GM20000 (cell line): Measurements from ENCODE around the gene ACTL7B.

Source experiments
- DNase-seq: peaks from one replicate; pipeline ENCODE4 v3.0.0; 2012; ENCODE audit warnings: low spot score
- TF ChIP-seq, protein P1 (sequence below): IDR thresholded peaks from 2 replicates; pipeline ENCODE4 v1.5.1; 2012; ENCODE audit warnings: mild to moderate bottlenecking, control low read depth; ENCODE audit errors: extremely low read depth, missing control alignments

ACTL7B gene

DNA sequence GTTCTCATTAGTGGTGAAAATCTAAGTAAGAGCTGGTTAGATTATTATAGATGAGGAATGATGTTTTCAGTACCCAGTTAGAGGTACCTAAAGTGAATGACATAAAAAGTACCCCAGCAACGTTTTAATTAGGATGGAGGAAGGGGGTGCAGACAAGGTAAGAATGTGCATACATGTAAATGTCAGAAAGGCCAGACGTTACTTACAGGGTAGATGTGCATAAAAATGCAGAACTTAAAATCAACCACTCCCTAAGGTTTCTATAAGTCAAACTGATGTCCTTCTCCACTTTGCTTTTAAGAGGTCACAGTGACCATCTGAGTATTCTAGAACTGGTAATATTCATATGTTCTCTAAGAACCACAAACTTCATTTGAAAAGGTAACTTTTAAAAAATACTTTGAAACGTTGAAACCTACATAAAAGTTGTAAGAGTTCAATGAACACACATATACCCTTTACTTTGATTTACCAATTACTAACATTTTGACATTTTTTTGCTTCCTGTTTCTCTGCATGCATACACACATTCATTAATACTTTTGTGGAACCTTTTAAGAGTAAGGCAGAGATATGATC is 25.0 kb upstream of the ACTL7B start:
- TF ChIP-seq, protein P1, sequence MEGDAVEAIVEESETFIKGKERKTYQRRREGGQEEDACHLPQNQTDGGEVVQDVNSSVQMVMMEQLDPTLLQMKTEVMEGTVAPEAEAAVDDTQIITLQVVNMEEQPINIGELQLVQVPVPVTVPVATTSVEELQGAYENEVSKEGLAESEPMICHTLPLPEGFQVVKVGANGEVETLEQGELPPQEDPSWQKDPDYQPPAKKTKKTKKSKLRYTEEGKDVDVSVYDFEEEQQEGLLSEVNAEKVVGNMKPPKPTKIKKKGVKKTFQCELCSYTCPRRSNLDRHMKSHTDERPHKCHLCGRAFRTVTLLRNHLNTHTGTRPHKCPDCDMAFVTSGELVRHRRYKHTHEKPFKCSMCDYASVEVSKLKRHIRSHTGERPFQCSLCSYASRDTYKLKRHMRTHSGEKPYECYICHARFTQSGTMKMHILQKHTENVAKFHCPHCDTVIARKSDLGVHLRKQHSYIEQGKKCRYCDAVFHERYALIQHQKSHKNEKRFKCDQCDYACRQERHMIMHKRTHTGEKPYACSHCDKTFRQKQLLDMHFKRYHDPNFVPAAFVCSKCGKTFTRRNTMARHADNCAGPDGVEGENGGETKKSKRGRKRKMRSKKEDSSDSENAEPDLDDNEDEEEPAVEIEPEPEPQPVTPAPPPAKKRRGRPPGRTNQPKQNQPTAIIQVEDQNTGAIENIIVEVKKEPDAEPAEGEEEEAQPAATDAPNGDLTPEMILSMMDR, result no peak

DNA sequence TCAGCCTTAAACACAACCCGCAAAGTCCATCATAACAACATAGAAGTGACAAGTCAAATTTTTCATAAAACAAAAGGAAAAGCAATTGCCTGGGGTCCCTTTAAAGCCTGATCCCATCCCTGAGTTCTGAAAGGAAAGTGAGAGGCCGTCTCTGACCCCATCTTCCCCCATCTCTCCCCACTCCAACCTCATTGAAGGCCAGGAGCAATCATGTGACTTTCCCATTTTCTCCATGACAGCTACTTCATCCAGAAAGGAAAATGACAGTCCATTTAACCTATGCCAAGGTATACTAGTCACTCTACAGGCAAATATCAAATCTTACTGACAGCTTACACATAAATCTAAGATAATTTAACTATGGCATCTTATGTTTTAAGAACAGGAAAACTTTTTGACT is 21.7 kb upstream of the ACTL7B start:
- TF ChIP-seq, protein P1, result no peak
- no peak for DNase-seq

More for the DNA sequence above, 25.0 kb upstream of the ACTL7B start:
- no peak for DNase-seq

DNA sequence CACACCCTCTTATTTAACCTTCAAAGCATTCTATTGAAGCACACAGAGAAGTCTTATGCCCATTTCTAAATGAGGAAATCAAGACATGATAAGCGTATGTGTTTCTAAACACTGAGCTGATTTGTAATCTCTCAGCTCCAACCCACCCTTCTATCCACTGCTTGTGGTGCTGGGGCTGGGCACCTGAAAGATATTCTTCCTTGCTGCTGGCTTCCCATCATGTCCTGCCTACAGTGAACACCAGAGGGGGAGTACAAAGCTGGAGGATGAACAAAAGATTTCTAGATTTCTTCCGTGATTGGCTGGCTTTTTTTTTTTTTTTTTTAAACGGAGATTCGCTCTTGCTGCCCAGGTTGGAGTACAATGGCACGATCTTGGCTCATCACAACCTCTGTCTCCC is 20.6 kb upstream of the ACTL7B start:
- TF ChIP-seq, protein P1, result no peak

DNA sequence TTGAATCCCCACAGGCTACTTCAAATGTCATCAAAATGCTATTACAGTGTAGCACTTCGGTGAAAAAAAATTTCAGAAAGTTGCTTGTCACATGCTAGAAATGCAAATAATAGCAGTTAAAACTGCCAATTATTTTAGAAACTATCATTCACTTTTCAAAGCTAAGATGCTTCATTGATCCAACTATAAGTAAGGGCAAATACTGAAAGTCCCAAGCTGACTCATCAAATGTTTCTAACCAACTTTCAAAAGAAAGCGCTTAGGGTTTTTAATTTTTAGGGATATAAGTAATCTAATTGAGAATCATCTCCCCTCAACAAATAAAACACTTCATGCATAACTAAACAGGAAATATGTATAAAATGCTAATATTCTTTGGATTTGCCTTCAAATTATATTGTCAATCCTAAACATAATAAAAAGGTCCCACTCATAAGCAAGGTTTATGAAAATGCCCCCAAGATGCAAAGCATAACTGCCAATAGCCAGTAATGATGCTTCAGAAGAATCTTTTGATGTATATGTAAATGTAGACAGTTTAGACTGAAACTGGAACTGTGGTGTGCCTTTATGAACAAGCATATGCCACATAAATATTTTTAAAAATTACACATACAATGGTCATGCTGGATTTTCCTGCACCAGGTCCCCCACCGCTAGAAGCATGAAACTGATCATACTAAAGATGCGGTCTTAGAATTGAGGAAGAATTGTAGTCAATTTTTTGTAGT is 18.4 kb upstream of the ACTL7B start:
- no peak for DNase-seq
- TF ChIP-seq, protein P1, result no peak

More for the DNA sequence above, 20.6 kb upstream of the ACTL7B start:
- DNase-seq, result no peak

DNA sequence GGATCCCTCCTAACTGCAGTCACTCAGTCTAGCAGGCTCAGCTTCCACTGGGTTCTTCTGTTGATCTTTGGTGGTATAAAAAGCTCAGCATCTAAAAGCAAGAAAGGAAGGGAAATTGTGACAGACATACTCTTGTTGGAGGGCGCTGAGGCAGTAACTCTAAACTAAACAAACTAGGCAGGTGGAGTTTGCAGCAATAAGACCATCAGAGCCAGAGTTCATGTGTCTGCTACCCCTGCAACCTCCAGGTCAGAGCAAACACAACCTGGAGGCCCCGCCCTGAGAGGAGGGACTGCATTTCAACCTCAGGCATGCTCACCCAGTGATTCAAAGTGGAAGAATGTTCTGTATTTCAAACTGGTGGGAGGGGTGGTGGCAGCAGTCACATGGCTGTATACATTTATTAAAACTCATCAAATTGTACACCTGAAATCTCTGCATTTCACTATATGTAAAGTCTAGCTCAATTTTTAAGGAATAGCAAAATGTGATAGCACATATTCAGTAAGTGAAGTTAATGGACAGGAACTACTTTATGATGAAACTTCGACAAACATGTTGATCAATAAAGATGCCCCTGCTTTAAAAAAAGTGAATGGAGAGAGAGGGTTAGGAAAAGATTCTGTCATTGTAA is 13.4 kb upstream of the ACTL7B start:
- TF ChIP-seq, protein P1, result no peak
- no peak for DNase-seq

DNA sequence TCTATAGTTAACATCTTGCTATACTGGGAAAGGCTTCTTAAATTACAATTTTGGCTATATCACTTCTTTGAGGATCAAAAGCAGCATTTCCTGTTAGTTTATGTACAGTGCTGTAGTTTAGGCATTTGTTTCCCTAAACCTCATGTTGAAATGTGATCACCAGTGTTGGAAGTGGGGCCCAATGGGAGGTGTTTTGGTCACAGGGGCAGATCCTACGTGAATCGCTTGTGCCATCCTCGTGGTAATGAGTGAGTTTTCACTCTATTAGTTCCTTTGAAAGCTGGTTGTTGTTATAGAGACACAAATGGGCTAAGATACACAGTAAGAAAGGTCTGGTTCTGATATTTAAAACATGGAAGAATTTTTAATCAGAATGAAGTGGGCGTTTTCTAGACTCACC is 12.0 kb upstream of the ACTL7B start:
- no peak for DNase-seq
- TF ChIP-seq, protein P1, result no peak

DNA sequence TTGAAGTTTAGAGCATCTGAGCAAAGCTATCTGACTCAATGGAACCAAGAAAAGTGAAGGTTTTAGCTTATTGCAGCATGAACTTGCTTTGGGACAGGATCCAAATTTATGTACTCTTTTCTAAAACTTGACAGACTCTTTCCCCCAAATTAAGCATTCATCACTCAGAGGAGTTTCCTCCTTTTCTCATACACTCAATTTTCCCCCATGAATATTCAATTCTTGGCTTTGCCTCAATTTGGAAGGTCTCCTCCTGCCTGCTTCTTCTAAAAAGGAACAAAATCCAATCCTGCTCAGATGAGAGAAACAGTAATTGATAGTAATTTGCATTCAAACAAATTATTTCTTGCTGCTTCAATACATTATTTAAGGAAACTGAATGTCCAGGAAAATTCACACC is 11.3 kb upstream of the ACTL7B start:
- TF ChIP-seq, protein P1, result no peak
- DNase-seq, result no peak
